Renal cortical epithelial cell (primary cell): ENCODE data around the gene TECPR1. TPM values are rescaled to one million over a fixed set of nuclear protein-coding genes. Genes with fewer than 3 reads are reported as not detected.

ENCODE experiments used
- DNase-seq: peaks from one replicate; pipeline ENCODE4 v3.0.0-alpha.2; 2011; ENCODE audit warnings: low read depth
- total RNA-seq: library from RNA; depleted of rRNA; stranded (reverse); fragments of >200 nt; gene quantifications from 2 replicates; pipeline ENCODE4 v1.2.3, GENCODE V29; 2014

The TECPR1 gene
- total RNA-seq, result 19.6 and 22.0 TPM in 2 replicates

GRCh38 chr7:98251601-98252424 lies at the start of gene TECPR1:
Gene TECPR1, minus strand, starts transcription at chr7:98252232. Its CDS starts 6,086 bp downstream, at chr7:98246146.
- peak; percentile 74 for DNase-seq

GRCh38 chr7:98300595-98301372 lies 48.8 kb upstream of the TECPR1 start:
- DNase-seq, result no peak

GRCh38 chr7:98297626-98298286 lies 45.7 kb upstream of the TECPR1 start:
- no peak for DNase-seq

- no peak for DNase-seq
These were observed 44.8 kb upstream of the TECPR1 start for GRCh38 chr7:98296833-98297232.

GRCh38 chr7:98295467-98296192 lies 43.6 kb upstream of the TECPR1 start:
- DNase-seq, result no peak

- DNase-seq, result peak; percentile 21
These were observed 42.9 kb upstream of the TECPR1 start for GRCh38 chr7:98294798-98295382.

- no peak for DNase-seq
These were observed 42.3 kb upstream of the TECPR1 start for GRCh38 chr7:98294326-98294725.

- no peak for DNase-seq
These were observed 41.7 kb upstream of the TECPR1 start for GRCh38 chr7:98293746-98294145.

GRCh38 chr7:98293265-98293664 lies 41.2 kb upstream of the TECPR1 start:
- DNase-seq, result no peak

GRCh38 chr7:98291717-98292116 lies 39.7 kb upstream of the TECPR1 start:
- DNase-seq, result no peak

- no peak for DNase-seq
These were observed 37.4 kb upstream of the TECPR1 start for GRCh38 chr7:98289333-98289875.

- no peak for DNase-seq
These were observed 36.2 kb upstream of the TECPR1 start for GRCh38 chr7:98288064-98288823.

GRCh38 chr7:98287486-98287959 lies 35.5 kb upstream of the TECPR1 start:
- no peak for DNase-seq

GRCh38 chr7:98286701-98287485 lies 34.9 kb upstream of the TECPR1 start:
- peak; percentile 33 for DNase-seq

- DNase-seq, result peak; percentile 69
These were observed 34.1 kb upstream of the TECPR1 start for GRCh38 chr7:98286093-98286539.

GRCh38 chr7:98285157-98286092 lies 33.4 kb upstream of the TECPR1 start:
- no peak for DNase-seq

- DNase-seq, result peak; percentile 68
These were observed 32.5 kb upstream of the TECPR1 start for GRCh38 chr7:98284335-98285036.

- no peak for DNase-seq
These were observed 31.8 kb upstream of the TECPR1 start for GRCh38 chr7:98283887-98284222.
